GM10847 (cell line): ENCODE results near the gene CGNL1.

Source experiments
- POLR2A ChIP-seq: IDR thresholded peaks from 2 replicates; pipeline ENCODE4 v1.6.1; 2011; ENCODE audit not compliant: insufficient read length; ENCODE audit errors: extremely low read depth

The CGNL1 gene

GRCh38 chr15:57554812-57555179, 178.5 kb downstream of the CGNL1 start:
- no peak for TF ChIP-seq POLR2A

- no peak for TF ChIP-seq POLR2A
Observed at GRCh38 chr15:57555270-57555669, 179.0 kb downstream of the CGNL1 start.

- no peak for TF ChIP-seq POLR2A
Observed at GRCh38 chr15:57556040-57556439, 179.7 kb downstream of the CGNL1 start.

- TF ChIP-seq POLR2A: no peak
Observed at GRCh38 chr15:57557267-57557666, 181.0 kb downstream of the CGNL1 start.

GRCh38 chr15:57557810-57558209, 181.5 kb downstream of the CGNL1 start:
- TF ChIP-seq POLR2A: no peak

GRCh38 chr15:57559875-57560274, 183.6 kb downstream of the CGNL1 start:
- no peak for TF ChIP-seq POLR2A

GRCh38 chr15:57561041-57561711, 184.9 kb downstream of the CGNL1 start:
- no peak for TF ChIP-seq POLR2A

GRCh38 chr15:57562196-57562769, 186.0 kb downstream of the CGNL1 start:
- no peak for TF ChIP-seq POLR2A

GRCh38 chr15:57563416-57563815, 187.1 kb downstream of the CGNL1 start:
- TF ChIP-seq POLR2A: no peak

GRCh38 chr15:57565311-57565710, 189.0 kb downstream of the CGNL1 start:
- no peak for TF ChIP-seq POLR2A

- no peak for TF ChIP-seq POLR2A
Observed at GRCh38 chr15:57566834-57567233, 190.5 kb downstream of the CGNL1 start.

- TF ChIP-seq POLR2A: no peak
Observed at GRCh38 chr15:57567891-57568290, 191.6 kb downstream of the CGNL1 start.

- TF ChIP-seq POLR2A: no peak
Observed at GRCh38 chr15:57568299-57568698, 192.0 kb downstream of the CGNL1 start.

- no peak for TF ChIP-seq POLR2A
Observed at GRCh38 chr15:57570340-57570739, 194.0 kb downstream of the CGNL1 start.

- no peak for TF ChIP-seq POLR2A
Observed at GRCh38 chr15:57570994-57571393, 194.7 kb downstream of the CGNL1 start.

- TF ChIP-seq POLR2A: no peak
Observed at GRCh38 chr15:57571725-57572124, 195.4 kb downstream of the CGNL1 start.

- no peak for TF ChIP-seq POLR2A
Observed at GRCh38 chr15:57572468-57572867, 196.2 kb downstream of the CGNL1 start.

- no peak for TF ChIP-seq POLR2A
Observed at GRCh38 chr15:57573151-57573550, 196.8 kb downstream of the CGNL1 start.

GRCh38 chr15:57575363-57575762, 199.1 kb downstream of the CGNL1 start:
- no peak for TF ChIP-seq POLR2A
